Stimulated activated CD8-positive, alpha-beta memory T cell treated with anti-CD3 and anti-CD28 coated beads, Interleukin-4, amount 100 ng/mL, for 4 hours (primary cell): Measurements from ENCODE around the gene ALX4.

ENCODE experiments used
- DNase-seq, 2 donors: peaks; one replicate each; pipeline ENCODE4 v3.0.0-alpha.2; 2020; ENCODE audit warnings: low read depth in 2 of 2, low spot score in 1 of 2

Gene ALX4

DNA sequence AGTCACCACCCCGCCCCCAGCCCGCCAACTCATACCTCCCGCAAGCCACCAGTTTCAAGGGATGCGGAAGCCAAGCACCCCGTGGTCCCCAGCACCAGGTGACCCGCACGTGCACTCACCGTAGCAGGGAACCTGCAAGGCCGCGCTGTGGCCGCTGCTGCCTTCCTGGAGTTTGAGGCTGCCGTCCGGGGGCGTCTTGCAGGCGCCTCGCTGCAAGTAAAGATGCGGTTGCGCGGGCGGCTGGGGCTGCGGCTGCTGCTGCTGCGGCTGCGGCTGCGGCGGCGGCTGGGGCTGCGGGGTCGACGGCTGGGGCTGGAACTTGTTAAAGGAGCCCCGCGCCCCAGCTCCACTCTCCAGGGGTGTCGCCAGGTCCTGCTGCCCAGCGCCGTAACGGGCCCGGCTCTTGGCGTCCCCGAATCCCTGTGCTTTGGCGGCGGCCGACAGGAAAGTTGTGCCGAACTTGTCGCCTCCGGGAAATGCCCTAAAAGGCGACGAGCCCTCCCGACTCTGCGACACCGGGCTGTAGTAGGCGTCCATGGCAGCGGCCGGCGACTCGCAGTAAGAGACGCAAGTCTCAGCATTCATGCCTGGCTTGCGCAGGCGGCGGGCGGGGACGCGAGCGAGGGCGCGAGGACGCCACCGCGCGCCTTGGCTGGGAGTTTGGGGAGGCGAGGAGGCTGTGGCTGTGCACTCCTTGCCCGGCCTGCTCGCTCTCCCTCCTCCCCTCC lies at the start of gene ALX4:
Gene ALX4 (minus strand): TSS at position 662 of the 728 bp plus-strand sequence. CDS start 77 bp downstream, at position 585.
- DNase-seq: no peak

- no peak for DNase-seq
These were observed 49.2 kb upstream of the ALX4 start for GRCh38 chr11:44359162-44359561.

- DNase-seq: no peak
These were observed 48.8 kb upstream of the ALX4 start for GRCh38 chr11:44358713-44359112.

- no peak for DNase-seq
These were observed 47.8 kb upstream of the ALX4 start for GRCh38 chr11:44357711-44358110.

- no peak for DNase-seq
These were observed 46.4 kb upstream of the ALX4 start for GRCh38 chr11:44356351-44356750.

DNA sequence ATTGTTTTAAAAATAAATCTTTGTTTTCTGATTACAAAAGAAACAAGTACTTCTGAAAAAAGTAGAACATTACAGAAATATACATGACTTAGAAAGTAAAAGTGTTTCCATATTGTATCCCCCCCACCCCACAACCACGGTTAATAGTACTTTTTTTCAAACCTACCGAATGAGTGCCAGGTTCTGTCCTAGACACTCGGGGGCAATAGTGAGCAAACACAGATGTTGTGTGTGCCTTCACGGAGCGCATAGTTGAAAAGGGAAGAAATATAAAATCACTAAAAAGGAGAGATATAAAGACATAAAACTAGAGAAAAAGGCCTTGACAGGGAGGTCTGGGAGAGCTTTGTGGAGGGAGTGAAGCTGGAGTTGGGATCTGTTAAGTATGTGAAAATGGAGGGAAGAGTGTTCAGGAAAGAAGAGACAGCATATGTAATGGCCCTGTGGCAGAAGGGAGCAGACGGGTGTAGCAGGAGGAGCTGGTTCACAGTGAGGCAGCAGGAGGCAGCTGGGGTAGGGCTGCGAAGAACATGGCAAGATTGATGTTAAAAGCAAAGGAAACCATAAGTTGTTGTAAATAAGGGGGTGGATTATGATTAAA lies 42.1 kb upstream of the ALX4 start:
- no peak for DNase-seq

DNA sequence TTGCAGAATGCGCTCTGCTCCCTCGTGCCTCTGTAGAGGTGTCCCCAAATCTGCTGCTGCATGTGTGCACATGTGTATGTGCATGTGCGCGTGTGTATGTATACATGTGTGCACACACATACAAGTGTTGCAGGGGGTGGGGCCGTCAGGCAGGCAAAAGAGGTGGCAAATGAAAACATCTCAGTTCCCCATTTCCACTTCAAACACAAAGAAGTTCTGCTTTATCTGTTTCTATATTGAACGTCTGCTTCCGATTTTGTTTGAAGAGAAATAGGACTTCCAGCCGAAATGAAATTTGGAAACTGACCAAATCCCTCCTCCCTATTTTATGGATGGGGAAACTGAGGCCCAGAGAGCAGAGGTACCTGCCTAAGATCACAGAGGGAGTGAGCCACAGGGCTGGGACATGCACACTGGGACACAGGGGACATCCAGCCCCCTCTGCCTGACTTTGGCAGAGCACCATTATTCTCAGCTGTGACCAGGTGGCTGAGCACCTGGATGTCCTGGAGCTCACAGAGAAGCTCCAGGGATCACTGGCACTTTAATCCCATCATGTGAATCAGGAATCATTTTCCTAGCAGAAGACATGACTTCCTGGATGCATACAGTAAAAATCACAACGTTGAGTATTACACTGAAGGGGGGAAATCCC lies 41.2 kb upstream of the ALX4 start:
- no peak for DNase-seq

GRCh38 chr11:44349328-44349727 lies 39.4 kb upstream of the ALX4 start:
- DNase-seq: no peak

DNA sequence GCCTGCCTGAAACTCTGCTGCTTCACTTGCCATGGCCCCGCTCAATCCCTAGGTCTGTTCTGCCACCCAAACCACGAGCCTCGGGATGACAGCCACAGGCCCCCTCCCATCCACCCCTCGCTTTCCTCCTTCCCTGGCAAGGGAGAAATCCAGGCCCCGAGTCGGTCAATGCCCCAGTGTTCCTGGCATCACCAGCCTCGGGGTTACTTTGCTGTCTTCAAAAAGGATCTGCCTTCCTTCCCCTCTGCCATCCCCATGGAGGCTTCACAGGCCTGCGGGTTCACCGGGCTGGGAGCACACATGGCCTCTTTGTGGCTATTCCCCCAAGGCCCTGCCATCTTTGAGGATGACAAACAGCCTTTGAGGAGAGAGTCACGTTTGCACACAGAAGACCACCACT lies 38.8 kb upstream of the ALX4 start:
- no peak for DNase-seq

- DNase-seq: no peak
These were observed 38.2 kb upstream of the ALX4 start for GRCh38 chr11:44348114-44348513.

- no peak for DNase-seq
These were observed 37.6 kb upstream of the ALX4 start for GRCh38 chr11:44347538-44347937.

GRCh38 chr11:44346983-44347382 lies 37.0 kb upstream of the ALX4 start:
- DNase-seq: no peak

DNA sequence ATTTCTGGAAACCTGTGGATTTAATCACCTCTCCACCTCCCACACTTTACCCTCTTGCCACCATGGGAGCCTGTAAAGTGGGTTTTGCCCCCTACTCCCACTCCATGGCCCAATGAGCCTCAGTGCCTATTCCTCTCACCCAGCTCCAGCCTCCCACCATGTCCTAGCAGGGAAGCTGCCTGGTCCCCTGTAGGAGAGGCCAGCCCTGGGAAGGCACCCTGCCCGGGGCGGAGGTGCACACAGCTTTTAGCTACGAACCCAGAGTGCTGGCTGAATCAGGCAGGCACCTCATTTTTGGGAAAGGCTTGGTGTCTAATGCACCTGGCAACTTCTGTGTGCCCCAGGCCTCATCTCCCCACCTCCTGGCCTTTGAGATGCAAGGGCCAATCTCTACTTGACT lies 35.8 kb upstream of the ALX4 start:
- no peak for DNase-seq

DNA sequence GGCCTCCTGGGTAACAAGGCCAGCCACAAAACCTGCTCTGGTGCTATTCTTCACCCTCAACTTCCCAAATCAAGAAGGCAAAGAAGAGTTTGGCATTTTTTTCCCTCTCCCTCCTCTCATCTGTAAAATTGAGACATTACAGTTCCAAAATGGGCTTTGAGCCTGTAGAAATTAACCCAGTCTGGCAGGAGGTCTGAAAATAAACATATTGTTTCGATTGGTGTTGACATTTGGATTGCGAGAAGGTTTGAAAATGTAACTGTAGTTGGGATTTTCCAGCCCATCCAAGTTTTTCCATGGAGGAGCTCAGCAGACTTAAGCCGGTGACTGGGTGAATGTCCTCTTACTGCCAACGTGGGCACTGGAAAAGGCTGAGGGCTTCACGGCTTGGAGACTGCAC lies 35.0 kb upstream of the ALX4 start:
- DNase-seq: no peak

GRCh38 chr11:44344423-44344820 lies 34.5 kb upstream of the ALX4 start:
- DNase-seq: no peak

DNA sequence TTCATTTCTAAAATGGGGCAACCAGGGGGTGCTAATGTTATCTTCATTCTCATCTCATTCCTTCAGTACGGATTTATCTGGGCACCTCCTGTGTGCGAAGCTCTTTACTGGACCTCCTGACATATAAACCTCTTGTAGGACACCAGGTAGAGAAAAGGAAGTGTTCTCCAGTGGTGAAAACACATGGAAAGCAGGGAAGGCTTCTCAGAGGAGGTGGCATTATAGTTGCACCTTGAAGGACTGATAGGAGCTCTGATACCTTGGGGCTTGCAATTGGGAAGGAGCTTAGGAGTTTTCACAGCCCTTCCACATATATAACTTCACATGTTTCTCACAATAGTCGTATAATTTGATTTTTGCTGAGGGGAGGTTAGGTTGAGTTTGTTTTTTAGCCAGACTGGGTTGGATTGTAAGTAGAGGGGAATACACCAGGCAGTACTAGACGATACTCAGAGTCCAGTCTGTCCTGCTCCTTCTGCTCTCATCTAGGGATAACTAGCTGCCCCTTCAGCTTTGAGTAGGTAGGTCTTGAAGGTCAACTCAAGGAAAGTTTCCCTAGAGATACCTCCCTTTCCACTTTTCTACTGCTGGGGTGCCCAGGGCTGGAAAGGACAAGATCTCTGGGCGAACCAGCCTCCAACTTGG lies 34.0 kb upstream of the ALX4 start:
- no peak for DNase-seq

GRCh38 chr11:44342616-44343015 lies 32.7 kb upstream of the ALX4 start:
- DNase-seq: no peak

GRCh38 chr11:44340656-44341055 lies 30.7 kb upstream of the ALX4 start:
- no peak for DNase-seq

GRCh38 chr11:44339530-44339883 lies 29.6 kb upstream of the ALX4 start:
- DNase-seq: no peak

DNA sequence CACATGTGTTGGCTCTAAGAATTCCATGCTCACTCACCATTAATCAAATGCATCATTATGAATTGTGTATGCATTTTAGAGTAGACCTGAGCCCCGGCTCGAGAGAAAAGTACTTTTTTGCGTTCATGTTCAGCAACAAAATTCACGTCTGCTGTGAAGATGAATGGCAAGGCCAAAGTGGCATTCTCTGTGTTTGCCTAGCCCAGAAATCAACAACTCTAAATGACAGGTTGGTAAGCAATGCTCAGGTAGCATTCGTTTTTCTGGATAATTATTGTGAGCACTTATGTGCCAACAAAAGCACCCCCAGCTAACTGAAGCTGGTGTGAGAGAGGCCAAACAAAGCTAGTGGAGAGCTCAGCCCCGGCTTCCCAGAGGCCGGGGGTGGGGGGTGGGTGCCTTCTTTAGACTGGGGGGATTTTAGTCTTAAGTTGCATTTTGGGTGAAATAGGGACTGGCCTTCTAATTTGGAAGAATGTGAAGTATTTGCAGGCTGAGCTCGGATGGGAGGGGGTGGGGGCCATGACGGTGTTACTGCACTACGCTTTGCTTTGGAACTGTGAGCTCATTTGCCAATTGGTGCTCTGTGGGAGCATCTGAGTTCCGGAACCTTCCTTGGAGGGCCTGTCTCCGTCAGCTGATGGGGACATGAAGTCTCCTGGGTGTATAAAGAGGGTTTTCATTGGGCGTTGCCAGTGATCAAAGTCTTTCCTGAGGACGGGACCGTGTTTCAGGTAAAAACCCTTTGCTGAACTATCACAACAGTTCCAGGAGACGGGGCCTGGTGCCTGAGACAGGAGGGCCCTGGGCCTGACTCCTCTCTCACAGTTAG lies 29.0 kb upstream of the ALX4 start:
- no peak for DNase-seq

DNA sequence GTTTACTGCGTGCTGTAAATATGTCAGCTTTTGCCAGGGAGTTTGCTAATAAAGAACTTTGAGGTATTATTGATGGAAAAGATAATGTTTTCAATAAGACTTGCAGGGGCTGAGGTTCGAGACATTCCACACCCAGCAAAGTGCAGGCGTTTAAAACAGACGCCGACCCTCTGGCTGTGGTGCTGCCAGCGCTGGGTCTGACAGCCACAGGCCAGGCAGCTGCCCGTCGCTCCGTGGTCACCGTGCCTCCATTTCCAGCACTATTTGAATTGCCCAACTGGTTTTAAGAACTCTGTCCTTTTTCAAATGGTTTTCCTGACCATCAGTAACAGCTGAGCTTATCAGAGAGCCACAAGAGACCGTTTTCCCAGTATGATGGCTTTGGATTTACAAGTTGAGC lies 28.1 kb upstream of the ALX4 start:
- no peak for DNase-seq
